ENCODE results near the gene RNPC3.

RNPC3 gene, protein sequence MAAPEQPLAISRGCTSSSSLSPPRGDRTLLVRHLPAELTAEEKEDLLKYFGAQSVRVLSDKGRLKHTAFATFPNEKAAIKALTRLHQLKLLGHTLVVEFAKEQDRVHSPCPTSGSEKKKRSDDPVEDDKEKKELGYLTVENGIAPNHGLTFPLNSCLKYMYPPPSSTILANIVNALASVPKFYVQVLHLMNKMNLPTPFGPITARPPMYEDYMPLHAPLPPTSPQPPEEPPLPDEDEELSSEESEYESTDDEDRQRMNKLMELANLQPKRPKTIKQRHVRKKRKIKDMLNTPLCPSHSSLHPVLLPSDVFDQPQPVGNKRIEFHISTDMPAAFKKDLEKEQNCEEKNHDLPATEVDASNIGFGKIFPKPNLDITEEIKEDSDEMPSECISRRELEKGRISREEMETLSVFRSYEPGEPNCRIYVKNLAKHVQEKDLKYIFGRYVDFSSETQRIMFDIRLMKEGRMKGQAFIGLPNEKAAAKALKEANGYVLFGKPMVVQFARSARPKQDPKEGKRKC

DNA sequence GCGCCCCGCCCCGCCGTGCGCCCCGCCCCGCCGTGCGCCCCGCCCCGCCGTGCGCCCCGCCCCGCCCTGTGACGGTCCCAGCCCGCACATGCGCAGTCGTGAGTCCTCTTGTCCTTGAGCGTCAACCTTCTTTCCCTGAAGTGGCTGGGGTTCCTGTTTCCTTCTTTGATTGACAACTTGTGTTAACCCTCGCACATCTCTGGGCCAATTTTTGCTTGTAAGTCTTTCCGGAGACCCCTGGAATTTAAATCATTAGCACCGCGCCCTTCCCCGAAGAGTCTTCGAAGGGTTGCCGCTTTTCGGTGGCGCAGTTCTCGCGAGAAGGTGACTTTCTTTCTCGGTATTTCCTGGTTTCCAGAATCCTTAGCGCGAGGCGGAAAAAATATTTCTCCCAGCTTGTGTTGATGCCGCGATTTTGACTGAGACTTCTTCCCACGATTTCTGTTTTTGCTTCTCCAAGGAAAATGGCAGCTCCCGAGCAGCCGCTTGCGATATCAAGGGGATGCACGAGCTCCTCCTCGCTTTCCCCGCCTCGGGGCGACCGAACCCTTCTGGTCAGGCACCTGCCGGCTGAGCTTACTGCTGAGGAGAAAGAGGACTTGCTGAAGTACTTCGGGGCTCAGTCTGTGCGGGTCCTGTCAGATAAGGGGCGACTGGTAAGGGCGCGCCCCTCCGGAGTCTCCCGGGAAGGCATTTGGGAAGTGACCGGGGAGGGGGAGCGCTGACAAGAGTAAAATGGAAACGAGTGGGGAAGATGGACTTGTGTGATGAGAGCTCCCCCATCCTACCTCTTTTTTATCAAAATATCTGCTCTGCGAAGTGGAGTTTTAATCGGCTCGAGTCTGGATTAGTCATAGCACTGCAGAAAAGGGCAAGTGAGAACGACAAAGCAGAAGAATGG is at the start of gene RNPC3:
Gene RNPC3 (plus strand): TSS at position 93 of the 901 bp plus-strand sequence. CDS start 372 bp downstream, at position 465.
- DNase-seq = peak; percentile 87

DNA sequence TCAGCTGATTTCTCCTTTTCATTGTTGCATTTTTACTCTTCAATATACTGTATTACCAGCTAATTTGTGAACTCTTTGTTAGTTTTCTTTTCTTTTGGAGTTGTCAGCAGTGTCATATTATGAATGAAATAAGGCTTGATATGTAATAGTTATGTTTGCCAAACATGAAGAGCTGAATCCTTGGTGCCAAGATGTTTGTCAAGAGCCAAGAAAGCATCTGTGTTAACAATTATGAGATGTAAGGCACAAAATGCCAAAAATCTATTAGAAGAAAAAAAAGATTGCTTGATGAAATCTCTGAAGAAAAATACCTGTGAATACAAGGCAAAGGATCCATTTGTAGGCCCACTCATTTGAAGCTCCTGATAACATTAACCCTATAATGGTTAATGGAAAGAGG is 48.4 kb upstream of the RNPC3 start:
- DNase-seq = no peak

DNA sequence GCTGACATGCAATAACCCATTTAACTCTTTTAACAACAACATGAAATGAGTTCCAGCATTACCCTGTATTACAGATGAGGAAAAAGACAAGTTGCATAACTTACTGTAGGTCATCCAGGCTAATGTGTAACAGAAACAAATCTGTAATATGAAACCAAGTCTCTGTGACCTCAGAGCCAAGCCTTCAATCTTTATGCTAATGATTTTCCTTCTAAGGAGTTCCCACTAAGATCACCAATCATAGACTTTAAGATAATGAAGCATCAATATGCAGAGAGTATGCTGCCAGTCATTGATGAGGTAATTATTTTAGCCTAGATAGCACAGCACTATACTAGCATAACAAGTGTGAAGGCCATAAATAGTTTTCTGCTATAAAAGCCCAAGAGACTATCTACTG is 35.6 kb upstream of the RNPC3 start:
- DNase-seq = no peak

DNA sequence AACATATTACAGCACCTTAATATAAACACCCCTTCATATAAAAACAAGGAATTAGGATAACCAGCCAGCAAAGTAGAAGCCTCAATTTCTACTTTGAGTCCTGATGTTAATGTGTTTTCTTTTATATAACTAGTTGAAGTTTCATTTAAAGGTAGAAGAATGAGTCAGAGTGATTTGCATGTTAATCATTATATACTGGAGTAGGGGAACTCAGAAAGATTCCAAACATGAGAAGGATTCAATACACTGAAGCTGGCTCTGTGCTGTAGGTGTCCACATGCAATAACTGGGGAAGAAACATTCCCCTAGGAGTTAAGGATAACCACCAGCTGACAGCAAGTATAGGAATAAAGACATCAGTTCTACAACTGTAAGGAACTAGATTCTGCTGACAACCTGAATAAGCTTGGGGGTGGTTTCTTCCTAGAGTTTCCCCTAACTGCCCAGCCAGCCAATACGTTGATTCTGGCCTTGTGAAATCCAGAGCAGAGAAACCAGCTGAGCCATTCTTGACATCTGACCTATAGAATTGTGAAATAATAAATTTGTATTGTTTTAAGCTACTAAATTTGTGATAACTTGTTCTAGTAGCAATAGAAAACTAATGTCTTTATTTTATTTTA is 33.4 kb upstream of the RNPC3 start:
- DNase-seq = no peak

DNA sequence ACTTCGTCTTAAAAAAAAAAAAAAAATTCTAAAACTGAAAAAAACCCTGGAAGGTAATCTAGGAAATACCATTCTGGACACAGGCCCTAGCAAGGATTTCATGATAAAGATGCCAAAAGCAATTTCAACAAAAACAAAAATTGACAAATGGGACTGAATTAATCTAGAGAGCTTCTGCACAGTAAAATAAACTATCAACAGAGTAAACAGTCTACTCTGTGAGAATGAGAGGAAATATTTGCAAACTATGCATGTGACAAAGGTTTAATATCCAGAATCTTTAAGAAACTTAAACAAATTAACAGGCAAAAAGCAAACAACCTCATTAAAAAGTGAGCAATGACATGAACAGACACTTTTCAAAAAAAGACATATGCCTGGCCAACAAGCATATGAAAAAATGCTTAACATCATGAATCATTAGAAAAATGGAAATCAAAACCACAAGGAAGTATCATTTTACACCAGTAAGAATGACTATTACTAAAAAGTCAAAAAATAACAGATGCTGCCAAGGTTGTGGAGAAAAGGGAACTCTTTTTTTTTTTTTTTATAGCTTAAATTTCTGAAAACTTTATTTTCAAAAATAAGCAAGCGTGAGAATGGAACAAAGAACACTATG is 29.4 kb upstream of the RNPC3 start:
- no peak for DNase-seq

DNA sequence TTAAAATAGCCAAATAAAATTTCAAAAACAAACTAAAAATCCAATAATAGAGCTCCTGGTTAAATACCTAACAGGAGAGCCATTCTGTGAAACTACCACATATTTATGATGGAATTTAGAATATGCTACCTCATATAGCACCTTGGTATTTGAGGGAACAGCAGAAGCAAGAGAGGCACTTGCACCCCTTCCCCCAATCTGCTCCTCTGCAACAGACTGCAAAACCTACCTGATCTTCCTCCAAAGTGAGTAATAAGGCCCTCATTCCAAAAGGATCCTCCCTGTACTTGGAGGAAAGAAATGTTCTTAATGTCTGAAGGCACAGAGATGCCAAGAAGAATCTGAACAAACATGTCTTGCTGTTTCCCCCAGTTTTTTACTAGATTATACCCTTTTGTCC is 28.1 kb upstream of the RNPC3 start:
- DNase-seq = no peak

DNA sequence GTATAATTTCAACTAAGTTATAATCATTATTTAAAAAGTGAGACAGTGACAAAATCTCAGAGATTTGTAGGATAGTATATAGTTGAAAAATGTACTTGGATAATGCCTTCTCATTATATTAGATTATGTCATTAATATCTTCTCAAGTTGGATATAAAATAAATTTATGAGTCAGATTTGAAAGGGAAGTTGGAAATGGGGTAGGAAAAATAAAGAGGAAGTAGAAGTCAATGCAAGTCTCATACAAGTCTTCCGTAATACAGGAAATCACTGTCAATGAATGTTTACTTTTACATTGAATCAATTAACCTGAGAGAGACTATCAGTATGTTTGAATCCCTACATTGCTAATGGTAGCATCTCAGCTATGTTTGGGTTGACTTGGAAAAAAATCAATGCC is 16.2 kb upstream of the RNPC3 start:
- no peak for DNase-seq

DNA sequence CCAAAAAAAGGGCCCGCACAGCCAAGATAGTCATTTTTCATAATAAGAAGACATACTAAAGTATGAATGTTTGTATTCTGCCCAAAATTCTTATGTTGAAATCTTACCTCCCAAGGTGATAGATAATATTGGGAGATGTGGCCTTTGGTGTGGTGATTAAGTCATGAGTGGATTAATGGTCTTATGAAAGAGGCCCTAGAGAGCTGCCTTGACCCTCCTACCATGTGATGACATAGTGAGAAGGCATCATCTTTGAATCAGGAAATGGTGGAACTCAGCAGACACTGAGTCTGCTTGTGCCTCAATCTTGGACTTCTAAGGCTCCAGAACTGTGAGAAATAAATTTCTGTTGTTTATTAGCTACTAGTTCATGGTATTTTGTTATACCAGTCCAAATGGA is 11.8 kb upstream of the RNPC3 start:
- DNase-seq = no peak

DNA sequence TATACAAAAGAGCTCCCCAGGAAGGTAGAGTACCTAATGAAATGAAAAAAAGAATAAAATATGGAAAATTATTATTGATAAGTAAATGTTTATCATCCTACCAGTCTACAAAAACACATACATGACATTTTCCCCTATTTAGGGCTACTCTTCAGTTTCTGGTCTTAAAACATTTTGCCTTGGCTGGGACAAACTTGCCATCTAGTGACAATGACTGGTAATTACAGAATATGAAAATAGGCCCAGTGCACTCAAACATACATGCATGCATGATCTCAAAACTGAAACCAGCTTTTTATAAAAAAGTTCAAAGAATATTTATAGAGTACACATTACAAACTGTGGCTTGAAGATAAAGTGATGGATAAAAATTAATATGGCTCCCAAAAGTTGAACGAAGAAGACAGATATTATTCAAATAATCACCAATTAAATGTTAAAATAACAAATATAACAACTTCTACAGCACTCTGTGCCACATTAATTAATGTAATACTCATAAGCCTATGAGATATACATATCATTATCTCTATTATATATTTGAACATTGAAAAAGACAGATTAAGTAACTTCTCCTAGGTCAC is 10.5 kb upstream of the RNPC3 start:
- peak; percentile 5 for DNase-seq

DNA sequence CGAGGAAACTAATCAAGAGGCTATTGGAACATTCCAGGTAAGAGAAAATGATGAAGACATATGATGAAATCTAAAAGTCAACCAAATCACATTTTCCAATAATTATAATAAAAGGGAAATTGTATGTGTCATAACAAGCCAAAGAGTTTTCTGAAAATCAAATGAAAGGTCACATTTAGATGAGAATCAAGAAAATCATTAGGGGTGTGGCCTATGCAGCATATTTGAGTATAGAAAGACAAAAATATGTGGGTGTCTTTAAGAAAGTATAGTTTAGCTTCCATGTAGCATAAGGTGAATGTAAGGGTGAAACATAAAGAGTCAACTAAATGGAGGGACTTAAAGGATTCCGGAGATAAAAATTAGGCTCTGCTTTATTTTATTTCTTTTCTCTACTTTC is 9.2 kb upstream of the RNPC3 start:
- no peak for DNase-seq

DNA sequence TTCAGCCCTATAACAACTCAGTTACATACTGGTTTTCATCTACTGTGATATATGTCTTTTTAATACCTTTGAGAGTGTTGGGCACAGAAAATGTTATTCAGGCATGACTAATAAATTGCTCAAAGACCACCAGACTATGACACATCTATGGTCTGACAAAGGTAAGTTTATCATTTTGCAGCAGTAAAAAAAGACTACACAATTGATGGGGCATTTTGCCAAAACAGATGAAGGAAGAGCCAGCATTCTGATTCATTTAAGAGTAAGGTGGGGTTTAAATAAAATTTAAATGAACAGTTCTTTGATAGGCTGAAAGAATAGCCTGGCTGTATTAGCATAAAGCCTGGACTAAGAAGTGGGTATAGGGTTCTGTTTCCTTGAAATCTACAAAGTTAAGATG is 8.8 kb upstream of the RNPC3 start:
- DNase-seq = no peak

DNA sequence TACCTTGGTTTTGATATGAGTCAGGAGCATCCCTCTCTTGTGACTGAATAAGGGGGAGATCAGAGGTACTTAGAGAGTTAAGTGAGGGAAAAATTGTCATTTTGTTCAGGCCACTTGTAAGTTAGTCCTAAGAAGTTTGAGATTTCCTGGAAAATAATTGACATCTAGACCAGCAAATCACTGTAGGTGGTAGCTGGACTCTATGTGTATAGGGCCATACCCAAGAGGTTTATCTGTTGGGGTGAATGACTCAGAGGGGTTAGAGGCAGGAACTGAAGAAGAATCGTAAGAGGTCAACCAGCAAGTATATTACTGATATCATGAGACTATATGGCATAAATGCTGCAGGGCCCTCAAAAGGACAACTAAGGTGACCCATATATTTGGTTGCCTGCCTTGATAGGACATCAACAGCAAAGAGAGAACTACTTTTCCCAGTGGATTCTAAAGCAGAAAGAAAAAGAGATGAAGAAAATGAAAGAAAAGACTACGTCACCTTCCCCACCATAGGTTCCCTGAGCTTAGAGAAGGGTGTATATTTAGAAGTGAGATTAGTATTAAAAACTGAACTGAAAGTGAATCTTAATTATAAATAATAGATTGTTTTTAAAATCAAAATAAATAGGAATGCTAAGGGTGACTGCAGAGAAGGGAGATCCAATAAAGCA is 8.0 kb upstream of the RNPC3 start:
- no peak for DNase-seq

DNA sequence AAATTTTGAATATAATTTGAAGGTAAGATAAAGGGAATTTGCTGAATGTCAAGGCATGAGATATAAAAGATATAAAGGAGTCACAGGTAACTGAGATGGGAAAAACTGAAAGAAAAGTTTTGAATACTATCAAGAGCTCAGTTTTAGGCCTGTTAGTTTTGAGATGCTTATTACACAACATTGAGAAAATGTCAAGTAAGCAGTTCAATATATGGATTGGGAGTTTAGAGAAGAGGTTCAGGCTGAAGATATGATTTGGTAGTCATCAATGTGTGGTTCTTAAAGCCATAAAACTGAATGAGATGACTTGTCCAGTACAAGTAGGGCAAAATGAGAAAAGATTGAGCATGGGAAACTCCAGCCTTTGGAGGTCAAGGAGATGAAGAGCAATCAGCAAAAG is 4.7 kb upstream of the RNPC3 start:
- no peak for DNase-seq

DNA sequence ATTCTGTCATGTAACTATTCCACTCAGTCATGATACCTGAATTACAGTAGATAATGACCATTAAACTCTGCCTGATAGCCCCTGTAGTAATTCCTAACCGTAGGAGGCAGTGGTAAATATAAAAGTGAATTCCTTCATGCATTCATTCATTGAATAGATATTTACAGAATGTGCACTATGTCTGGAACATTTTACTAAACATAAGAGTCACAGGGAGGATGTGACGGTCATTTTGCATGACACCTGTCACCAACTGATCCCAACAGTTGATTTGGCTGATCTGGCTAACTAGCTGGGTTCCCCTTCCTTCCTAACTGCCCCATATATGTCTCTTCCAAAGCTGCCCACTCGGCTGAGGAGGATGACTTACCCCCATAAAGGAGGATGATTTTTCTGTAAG is 2.2 kb upstream of the RNPC3 start:
- DNase-seq = no peak

DNA sequence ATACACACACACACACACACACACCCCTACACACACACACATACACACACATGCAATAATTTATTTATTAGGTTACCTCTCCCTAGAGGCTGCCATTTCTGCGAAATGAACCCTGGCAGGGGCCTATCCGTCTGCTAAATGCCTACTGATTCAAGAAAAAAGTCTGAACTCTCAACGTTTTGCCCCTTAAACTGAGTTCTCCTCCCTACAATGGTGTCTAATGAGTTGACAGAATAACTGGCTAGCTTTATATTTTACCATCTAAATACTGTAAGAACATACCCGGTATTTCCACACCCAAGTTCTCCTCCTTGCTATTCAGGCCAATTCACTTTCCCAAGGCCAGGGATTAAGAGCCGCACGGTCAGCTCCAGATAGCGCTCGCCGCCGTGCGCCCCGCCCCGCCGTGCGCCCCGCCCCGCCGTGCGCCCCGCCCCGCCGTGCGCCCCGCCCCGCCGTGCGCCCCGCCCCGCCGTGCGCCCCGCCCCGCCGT is 339 bp upstream of the RNPC3 start:
- no peak for DNase-seq

DNA sequence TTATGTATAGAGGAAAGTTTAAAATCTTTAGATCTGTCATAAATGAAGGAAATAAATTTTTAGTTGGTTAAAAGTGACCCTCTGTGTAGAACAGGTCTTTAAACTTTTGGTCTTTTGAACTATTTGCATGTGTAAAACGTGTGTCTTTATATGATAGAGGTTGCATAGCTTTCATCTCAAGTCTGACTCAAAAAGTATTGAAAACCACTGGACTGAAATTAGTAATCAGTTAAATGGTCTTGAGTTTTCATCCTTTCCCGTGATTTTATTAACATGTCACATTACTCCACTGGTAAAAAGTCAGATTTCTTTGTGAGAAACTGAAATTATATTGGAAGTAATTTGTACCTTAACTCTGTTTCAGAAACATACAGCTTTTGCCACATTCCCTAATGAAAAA is 1.8 kb downstream of the RNPC3 start:
- DNase-seq = no peak

DNA sequence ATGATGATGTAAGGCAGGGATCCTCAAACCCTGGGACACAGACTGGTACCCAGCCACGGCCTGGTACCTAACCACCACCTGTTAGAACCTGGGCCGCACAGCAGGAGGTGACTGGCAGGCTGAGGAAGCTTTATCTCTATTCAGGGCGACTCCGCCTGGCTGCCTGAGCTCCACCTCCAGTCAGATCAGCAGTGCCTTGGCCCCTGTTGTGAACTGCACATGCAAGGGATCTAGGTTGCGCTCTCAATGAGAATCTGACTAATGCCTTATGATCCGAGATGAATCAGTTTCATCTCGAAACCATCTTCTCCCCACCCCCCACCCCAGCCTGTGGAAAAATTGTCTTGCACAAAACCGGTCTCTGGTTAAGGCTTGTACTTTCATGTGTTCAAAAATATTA is 4.2 kb downstream of the RNPC3 start:
- DNase-seq = peak; percentile 80

DNA sequence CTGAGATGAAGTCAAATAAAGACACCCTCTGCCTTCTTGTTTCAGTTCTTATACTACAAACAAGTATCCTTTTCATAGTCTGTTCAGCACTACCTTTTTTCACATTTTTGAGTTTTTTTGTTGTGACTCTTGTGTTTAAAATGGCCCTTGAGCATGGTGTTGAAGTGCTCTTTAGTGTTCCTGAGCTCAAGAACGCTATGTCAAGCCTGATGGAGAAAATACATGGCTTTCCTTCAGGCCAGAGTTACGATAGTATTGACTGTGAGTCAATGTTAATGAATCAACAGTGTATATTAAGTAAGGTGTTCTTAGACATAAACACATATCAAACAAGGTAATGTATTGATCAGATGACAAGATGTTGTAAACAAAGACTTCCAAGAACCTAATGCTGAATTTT is 12.7 kb downstream of the RNPC3 start:
- DNase-seq = no peak

DNA sequence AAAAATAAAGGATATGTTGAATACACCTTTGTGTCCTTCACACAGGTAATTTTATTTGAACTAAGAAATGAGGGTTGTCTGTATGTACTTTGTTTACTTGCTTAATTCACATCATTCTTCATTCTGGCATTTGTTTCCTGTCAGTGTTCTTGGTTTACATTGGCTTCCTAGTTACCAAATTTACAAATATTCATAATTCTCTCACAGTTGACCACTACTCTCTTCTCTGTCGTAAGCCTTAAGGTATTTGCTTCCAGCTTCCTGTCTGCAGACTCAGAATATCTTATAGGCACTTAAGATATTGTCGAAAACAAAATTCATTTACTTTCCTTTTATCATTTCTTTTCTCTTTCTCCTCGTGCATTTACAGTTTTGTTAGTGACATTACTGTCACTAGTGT is 15.9 kb downstream of the RNPC3 start:
- DNase-seq = no peak

DNA sequence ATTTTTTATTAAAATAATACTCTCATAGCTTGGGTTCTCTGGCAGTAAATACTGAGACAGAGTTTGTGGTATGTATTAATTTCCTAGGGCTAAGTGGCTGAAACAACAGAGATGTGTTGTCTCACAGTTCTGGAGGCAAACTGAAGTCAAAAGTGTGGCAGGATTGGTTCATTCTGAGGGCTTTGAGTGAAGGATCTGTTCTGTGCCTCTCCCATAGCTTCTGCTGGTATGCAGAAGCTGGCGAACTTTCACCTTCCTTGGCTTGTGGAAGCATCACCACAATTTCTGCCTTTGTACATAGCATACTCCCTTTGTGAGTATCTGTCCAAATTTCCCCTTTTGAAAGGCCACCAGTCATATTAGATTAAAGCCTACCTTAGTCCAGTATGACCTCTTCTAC is 21.0 kb downstream of the RNPC3 start:
- no peak for DNase-seq

DNA sequence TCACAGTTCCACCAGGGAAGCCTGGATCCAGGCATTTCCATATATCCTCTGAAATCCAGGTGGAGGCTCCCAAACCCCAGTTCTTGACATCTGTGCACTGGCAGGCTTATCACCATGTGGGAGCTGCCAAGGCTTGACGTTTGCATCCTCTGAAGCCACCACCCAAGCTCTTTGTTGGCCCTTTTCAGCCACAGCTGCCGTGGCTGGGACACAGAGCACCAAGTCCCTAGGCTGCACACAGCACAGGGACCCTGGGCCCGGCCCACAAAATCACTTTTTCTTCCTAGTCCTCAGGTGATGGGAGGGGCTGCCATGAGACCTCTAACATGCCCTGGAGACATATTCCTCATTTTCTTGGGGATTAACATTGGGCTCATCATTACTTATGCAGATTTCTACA is 22.3 kb downstream of the RNPC3 start:
- no peak for DNase-seq

DNA sequence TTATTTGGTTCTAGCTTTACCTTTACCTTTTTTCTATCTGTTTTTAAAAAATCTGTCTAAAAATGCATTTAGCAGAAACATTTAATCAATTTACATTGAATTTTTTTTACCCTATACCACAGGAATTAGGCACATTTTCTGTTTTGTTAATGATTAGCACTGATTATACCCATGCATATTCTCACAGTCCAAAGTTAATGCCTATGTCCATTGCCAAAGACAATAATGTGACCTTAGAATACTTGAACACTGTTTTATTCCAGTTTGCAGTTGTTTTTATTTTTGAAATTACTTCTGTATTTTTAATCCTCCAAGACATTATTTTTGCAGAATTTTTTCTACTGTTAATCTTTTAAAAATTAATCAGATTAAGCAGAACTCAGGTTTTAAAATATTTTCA is 34.9 kb downstream of the RNPC3 start:
- DNase-seq = no peak

Measured in activated CD4-positive, alpha-beta T cell treated with anti-CD3 and anti-CD28 coated beads for 48 hours (primary cell).